GM10847 (cell line): ENCODE results near the gene OR4F6.

Source experiments
- POLR2A ChIP-seq: IDR thresholded peaks from 2 replicates; pipeline ENCODE4 v1.6.1; 2011; ENCODE audit not compliant: insufficient read length; ENCODE audit errors: extremely low read depth

The OR4F6 gene

DNA sequence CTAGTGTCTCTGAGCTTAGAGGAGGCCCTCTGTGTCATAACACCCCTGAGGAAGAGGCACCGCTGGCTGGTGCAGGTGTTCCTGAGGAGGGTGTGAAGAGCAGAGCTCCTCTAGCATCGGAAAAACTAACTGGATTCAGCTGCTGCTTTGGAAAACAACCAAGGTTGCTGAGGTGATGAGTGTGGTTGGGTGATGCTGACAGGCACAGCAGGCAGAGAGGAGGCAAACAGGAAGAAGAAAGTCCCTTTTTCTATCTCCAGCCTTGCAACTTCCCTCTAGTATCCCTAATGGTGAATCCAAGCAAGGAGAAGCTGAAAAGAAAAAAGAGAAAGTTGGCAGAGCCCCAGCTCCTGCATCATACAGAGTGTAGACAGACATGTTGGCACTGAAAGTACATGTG is 4.9 kb downstream of the OR4F6 start:
- no peak for TF ChIP-seq POLR2A

DNA sequence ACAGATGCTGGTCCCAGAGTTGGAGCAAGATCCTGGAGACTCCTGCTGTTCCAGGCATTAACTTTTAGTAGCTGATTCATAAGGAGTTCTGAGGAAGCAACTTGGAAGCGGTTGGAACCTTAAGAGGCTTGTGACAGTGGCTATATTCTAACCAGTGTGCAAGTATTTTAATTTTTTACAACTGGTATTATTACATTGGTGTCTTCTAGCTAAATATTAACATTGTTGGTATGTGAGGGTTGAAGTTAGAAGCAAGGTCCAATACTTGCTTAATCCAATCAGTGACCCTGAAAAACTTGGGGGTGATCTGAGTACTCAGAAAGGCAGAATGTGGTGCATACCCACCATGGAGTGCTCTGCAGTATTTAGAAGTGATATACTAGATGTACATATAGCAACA is 7.1 kb downstream of the OR4F6 start:
- TF ChIP-seq POLR2A: no peak

DNA sequence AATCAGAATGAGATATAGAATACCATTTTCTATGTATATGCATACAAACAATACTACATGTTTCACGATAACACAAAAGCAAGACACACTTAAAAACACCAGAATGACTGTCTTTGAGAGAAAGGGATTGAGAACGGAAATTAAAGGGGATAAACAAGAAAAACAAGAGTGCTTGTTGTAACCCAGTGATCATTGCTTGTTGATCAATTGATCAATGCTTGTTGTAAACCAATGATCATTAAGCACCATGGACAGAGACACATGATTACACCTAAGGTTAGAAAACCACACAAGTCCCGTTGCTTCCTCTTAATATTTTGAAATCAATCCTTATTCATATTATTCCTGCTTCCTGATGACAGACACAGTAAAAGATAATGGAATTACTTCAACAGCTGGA is 7.6 kb downstream of the OR4F6 start:
- TF ChIP-seq POLR2A: no peak

DNA sequence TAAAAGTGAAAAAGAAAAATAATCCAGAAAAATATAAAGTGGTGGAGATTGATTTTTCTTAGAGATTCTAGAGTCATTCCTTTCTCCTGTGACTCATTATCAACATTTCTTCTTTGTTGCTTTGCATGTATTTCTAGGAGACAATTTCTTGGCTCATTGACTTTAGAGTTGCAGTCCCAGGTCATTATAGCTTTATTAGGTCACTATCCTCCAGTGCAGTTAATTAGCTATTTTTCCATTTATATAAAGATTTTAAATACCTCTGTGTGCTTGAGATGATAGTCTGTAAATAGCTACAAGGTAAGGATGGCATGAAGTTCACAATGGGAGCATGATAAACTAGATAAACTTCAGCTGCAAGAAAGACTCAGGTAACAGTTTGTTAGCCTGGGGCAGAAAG is 8.6 kb downstream of the OR4F6 start, which contains the start of gene OR4F15:
Gene OR4F15, plus strand, starts transcription at position 301 of the 400 bp plus-strand sequence. CDS start 5,985 bp downstream, outside the sequence.
- no peak for TF ChIP-seq POLR2A

DNA sequence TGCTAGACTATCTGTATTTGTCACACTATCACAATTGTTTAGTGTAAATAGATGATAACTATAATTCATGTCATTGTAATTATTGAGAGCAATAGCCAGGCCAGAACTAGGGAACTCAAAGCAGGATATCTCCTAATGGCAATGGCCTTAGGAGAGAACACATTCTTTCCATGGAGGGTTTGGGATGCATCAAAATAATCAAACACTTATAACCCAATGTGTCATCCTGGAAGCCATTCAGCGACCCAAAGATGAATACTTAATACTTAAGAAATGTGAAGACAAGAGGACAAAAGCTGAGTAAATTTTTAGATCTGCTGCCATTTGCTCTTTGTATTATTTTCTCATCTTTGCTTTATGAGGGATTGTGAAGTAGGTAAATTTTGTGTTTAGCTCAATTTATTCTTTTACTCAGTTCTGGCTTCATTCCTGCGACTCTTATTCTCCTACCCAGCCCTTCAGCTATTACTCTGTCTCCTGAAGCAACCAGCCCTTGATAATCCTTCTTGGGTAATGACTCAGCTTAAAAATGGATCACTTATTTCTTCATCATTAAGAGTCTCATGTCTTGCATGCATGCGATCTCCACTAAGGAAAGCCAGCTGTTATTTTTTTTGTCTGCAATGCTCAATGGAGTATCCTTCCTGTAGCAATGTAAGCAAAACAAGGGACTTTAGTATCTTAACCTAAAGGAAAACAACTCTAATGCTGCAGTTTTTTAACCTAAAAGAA is 10.7 kb downstream of the OR4F6 start:
- TF ChIP-seq POLR2A: no peak

DNA sequence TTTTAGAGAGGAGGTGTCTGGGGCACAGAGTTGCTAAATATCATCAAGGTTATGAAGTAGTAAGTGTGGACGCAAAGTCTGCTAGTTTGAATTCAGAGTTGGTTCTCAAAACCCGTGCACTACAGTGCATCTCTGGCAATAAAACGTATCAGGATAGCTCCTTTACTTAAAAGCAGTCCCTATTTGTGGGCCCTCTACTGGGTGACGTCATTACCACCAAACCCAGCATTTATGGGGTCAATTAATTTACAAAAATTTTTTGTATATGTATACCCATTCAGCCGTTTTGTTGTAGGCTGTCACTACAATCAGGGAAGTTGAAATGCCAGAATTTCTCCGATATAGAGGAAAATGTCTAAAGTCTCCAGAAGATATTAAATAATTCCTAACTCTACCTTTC is 17.5 kb downstream of the OR4F6 start:
- no peak for TF ChIP-seq POLR2A

DNA sequence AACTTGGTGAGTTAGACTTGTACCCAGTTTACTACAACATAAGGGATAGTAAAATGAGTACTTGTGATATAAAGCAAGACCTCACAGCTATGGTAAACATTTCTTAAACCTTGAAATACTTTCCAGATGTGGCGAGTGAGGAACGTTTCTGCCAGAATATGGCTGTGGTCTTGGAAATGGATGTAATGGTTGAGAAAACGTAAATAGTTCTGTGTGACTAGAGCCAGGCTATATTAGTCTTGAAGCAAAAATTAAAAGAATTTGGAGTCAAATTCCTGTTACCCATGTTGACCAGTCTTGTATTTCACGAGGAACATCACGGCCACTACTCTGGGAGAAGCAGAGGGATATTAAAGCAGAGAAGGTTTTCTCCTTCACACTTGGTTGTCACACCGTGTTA is 23.9 kb downstream of the OR4F6 start:
- TF ChIP-seq POLR2A: no peak

DNA sequence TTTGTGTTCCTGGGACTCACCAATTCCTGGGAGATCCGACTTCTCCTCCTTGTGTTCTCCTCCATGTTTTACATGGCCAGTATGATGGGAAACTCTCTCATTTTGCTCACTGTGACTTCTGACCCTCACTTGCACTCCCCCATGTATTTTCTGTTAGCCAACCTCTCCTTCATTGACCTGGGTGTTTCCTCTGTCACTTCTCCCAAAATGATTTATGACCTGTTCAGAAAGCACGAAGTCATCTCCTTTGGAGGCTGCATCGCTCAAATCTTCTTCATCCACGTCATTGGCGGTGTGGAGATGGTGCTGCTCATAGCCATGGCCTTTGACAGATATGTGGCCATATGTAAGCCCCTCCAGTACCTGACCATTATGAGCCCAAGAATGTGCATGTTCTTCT is 25.5 kb downstream of the OR4F6 start:
- no peak for TF ChIP-seq POLR2A

DNA sequence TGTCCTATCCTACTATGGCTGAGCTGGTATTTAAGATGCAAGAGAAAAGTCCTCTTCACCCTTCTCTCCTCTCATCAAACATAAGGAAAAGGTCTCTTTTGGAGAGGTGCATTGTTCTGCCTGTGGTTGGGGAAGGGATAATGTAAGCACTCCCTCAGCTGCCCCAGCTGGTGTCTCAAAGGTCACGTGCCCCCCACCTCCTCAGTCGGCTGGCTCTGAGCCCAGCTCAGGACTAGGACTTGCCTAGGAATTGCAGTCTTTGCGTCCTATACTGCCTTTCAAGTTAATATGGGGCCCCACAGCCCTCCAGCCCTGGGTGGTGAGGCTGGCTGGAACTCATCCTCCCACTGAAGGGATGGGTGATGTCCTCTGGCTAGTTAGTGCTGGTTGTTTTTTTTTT is 38.3 kb downstream of the OR4F6 start:
- no peak for TF ChIP-seq POLR2A

DNA sequence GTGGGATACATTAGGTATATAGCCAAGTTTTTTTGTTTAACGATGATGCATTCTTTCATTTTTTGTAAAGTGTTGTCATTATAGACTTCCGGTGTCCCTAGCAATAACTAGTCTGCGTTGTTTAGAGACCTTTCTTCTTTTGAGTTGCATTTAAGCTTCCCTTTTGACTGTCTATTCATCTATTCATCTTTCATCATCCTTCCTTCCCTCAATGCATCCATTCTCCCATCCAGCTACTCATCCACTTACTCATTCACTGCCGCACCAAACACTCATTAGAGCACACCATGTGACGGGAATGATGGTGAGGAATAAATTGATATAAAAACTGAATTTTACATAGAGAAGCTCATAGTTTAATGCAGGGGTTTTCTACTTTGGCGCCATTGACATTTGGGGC is 41.6 kb downstream of the OR4F6 start:
- no peak for TF ChIP-seq POLR2A

DNA sequence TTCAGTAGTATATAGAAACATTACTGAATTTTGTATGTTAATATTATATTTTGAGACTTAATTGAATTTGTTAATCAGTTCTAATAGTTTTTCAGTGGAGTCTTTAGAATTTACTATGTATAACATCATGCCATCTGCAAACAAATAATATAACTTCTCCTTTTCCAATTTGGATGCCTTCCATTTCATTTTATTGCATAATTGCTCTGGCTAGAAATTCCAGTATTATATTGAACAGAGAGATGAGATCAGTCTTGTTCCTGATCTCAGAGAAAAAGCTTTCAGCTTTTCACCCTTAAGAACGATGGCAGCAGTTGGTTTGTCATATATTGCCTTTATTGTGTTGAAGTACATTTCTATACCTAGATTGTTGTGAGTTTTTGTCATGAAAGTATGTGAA is 49.0 kb downstream of the OR4F6 start:
- TF ChIP-seq POLR2A: no peak
